ENCODE data around the gene KCNJ10. TPM values are rescaled to one million over a fixed set of nuclear protein-coding genes. Genes with fewer than 3 reads are reported as not detected.

KCNJ10 gene
- total and polyA plus RNA-seq, 2 donors (not counting 3 experiments of a cell fraction or from before 2014, with no cell fraction given) = not detected

- no peaks in the 10 kb centered on the region for H3K9me3 ChIP-seq (replicated peaks; ENCODE audit: control insufficient read depth, insufficient read depth, low read length)
- peaks cover 3% of the 10 kb centered on the region for H3K4me1 ChIP-seq (ENCODE audit: control insufficient read depth, extremely low read depth, insufficient read depth, low read length)
- H3K9me1 ChIP-seq (replicated peaks; ENCODE audit: control insufficient read depth, extremely low read depth, insufficient read depth, low read length) = no peaks in the 10 kb centered on the region
- no peak overlapping the region for H2AFZ ChIP-seq (ENCODE audit: low read depth, low read length)
- FAIRE-seq (no peak), DNase-seq (ENCODE audit: low read depth, low spot score) (no peak)
- H4K20me1 ChIP-seq (replicated peaks; ENCODE audit: control insufficient read depth, extremely low read depth, insufficient read depth, low read length) = no peaks in the 10 kb centered on the region
- H3K79me2 ChIP-seq (ENCODE audit: control insufficient read depth, insufficient read depth, low read length) = no peaks in the 10 kb centered on the region
- no peak overlapping the region for H3K9ac ChIP-seq (replicated peaks; ENCODE audit: extremely low read depth, insufficient read depth, low read length)
- dilution Hi-C loops (cut with MboI; ENCODE audit: extremely low pct_ligation_motif_present, low sequenced_read_pairs) = no loop called here
- ChIA-PET CTCF (interaction anchor here (1.1 to 2.2 kb wide), 5 partner anchors 8 to 158 kb away, joined by 3 to 6 read pairs (median 5); no protein-coding TSS in a partner anchor), POLR2A (no interaction called here)
- H3K27me3 ChIP-seq (ENCODE audit: control insufficient read depth in 2 of 2, insufficient read depth in 2 of 2, low read length in 2 of 2) = no peaks in the 10 kb centered on the region
- BruUV-seq (replicated peaks) = no TSS peak
- no peak for TF ChIP-seq JUN (IDR thresholded peaks at IDR 0.05; ENCODE audit: borderline replicate concordance, insufficient read depth, insufficient read length, low read depth)
- TF ChIP-seq MYC (IDR thresholded peaks at IDR 0.05; ENCODE audit: low read depth, low read length) = no peak
- no peak for TF ChIP-seq CTCF (IDR thresholded peaks at IDR 0.05; ENCODE audit: extremely low read depth in 1 of 2, insufficient read depth in 1 of 2, low read depth in 1 of 2, low read length in 2 of 2)
- TF ChIP-seq GATA2 (IDR thresholded peaks at IDR 0.05; ENCODE audit: insufficient read depth, insufficient read length, low read depth, low read length) = no peak
- H3K36me3 ChIP-seq (ENCODE audit: control insufficient read depth in 2 of 2, extremely low read depth in 1 of 2, insufficient read depth in 2 of 2, low read length in 2 of 2) = no peaks in the 10 kb centered on the region
- no peak overlapping the region for H3K27ac ChIP-seq (ENCODE audit: insufficient read depth, low read depth, low read length)
- no peak overlapping the region for H3K4me2 ChIP-seq (ENCODE audit: insufficient read depth, low read length)
- H3K4me3 ChIP-seq (replicated peaks in 1 of 3; ENCODE audit: insufficient read depth in 1 of 3, low read depth in 1 of 3, low read length in 3 of 3) = no peak overlapping the region
- intact Hi-C loops (cut with micrococcal nuclease) = no loop called here
Observed at GRCh38 chr1:160093624-160094290, 23.8 kb upstream of the KCNJ10 start.

- TF ChIP-seq JUN (IDR thresholded peaks at IDR 0.05; ENCODE audit: borderline replicate concordance, insufficient read depth, insufficient read length, low read depth) = no peak
- TF ChIP-seq POLR2A (IDR thresholded peaks at IDR 0.05; ENCODE audit: low read depth, low read length) = no peak
- no peak for TF ChIP-seq FOS (IDR thresholded peaks at IDR 0.05; ENCODE audit: borderline replicate concordance, insufficient read depth, low read length)
- TF ChIP-seq MAX (IDR thresholded peaks at IDR 0.05; ENCODE audit: insufficient read depth, insufficient read length) = no peak
- no TSS peak for BruUV-seq (replicated peaks)
- Histone ChIP-seq H3K4me1 (ENCODE audit: control insufficient read depth, extremely low read depth, insufficient read depth, low read length) (peaks cover 3% of the 10 kb centered on the region), H3K36me3 (ENCODE audit: control insufficient read depth in 2 of 2, extremely low read depth in 1 of 2, insufficient read depth in 2 of 2, low read length in 2 of 2) (no peaks in the 10 kb centered on the region), H4K20me1 (replicated peaks; ENCODE audit: control insufficient read depth, extremely low read depth, insufficient read depth, low read length) (no peaks in the 10 kb centered on the region), H2AFZ (ENCODE audit: low read depth, low read length) (no peak overlapping the region), H3K9me1 (replicated peaks; ENCODE audit: control insufficient read depth, extremely low read depth, insufficient read depth, low read length) (no peaks in the 10 kb centered on the region), H3K27ac (ENCODE audit: insufficient read depth, low read depth, low read length) (no peak overlapping the region), H3K9me3 (replicated peaks; ENCODE audit: control insufficient read depth, insufficient read depth, low read length) (no peaks in the 10 kb centered on the region), H3K27me3 (ENCODE audit: control insufficient read depth in 2 of 2, insufficient read depth in 2 of 2, low read length in 2 of 2) (no peaks in the 10 kb centered on the region), H3K4me2 (ENCODE audit: insufficient read depth, low read length) (no peak overlapping the region), H3K4me3 (replicated peaks in 1 of 3; ENCODE audit: insufficient read depth in 1 of 3, low read depth in 1 of 3, low read length in 3 of 3) (no peak overlapping the region), H3K79me2 (ENCODE audit: control insufficient read depth, insufficient read depth, low read length) (no peaks in the 10 kb centered on the region), H3K9ac (replicated peaks; ENCODE audit: extremely low read depth, insufficient read depth, low read length) (no peak overlapping the region)
- no peak for FAIRE-seq
- ChIA-PET POLR2A (no interaction called here), CTCF (interaction anchor here (1.1 to 1.6 kb wide), 3 partner anchors 16 to 159 kb away, joined by 3 to 5 read pairs (median 3); no protein-coding TSS in a partner anchor)
- dilution Hi-C loops (cut with MboI; ENCODE audit: extremely low pct_ligation_motif_present, low sequenced_read_pairs) (no loop called here), intact Hi-C loops (cut with micrococcal nuclease) (no loop called here)
- DNase-seq (ENCODE audit: low read depth, low spot score) = no peak
Observed at GRCh38 chr1:160093069-160093395, 23.1 kb upstream of the KCNJ10 start.

Data from endothelial cell of umbilical vein (primary cell).